Mesothelial cell of epicardium (in vitro differentiated cells): ENCODE measurements around the gene MEX3D. TPM values are rescaled to one million over a fixed set of nuclear protein-coding genes. Genes with fewer than 3 reads are reported as not detected.
A peak's percentile ranks its signal among the peaks of the same experiment; 100 is the strongest.

Source experiments
- DNase-seq, 2 experiments: peaks; one replicate each; pipeline ENCODE4 v3.0.0; 2021; ENCODE audit warnings: low spot score in 2 of 2; ENCODE audit not compliant: unreplicated experiment in 2 of 2
- H3K27ac Mint-ChIP-seq: 2 replicates; pipeline ENCODE4 v1.8.0; 2021; ENCODE audit warnings: mixed read lengths
- H3K27me3 Mint-ChIP-seq: 2 replicates; pipeline ENCODE4 v1.8.0; 2021; ENCODE audit warnings: low read depth, mixed read lengths
- H3K36me3 Mint-ChIP-seq: 2 replicates; pipeline ENCODE4 v1.8.0; 2021; ENCODE audit warnings: mixed read lengths
- H3K4me1 Mint-ChIP-seq: 2 replicates; pipeline ENCODE4 v1.8.0; 2021; ENCODE audit warnings: mixed read lengths
- H3K4me3 Mint-ChIP-seq: 2 replicates; pipeline ENCODE4 v1.8.0; 2021; ENCODE audit warnings: mild to moderate bottlenecking, moderate library complexity, mixed read lengths
- H3K9me3 Mint-ChIP-seq: 2 replicates; pipeline ENCODE4 v1.8.0; 2021; ENCODE audit warnings: mixed read lengths
- total RNA-seq: library from RNA; stranded (reverse); gene quantifications from 3 replicates; pipeline ENCODE4 v1.2.1, GENCODE V29; 2021
- TF ChIP-seq, protein P1 (sequence below): fragments of 200-600 bp; sonication (generic); IDR thresholded peaks from one replicate; pipeline ENCODE4 v1.5.0; 2021; ENCODE audit warnings: antibody characterized with exemption; ENCODE audit not compliant: unreplicated experiment

Gene MEX3D
- total RNA-seq, 1 donor from 2014 or later = 91.7 TPM

DNA sequence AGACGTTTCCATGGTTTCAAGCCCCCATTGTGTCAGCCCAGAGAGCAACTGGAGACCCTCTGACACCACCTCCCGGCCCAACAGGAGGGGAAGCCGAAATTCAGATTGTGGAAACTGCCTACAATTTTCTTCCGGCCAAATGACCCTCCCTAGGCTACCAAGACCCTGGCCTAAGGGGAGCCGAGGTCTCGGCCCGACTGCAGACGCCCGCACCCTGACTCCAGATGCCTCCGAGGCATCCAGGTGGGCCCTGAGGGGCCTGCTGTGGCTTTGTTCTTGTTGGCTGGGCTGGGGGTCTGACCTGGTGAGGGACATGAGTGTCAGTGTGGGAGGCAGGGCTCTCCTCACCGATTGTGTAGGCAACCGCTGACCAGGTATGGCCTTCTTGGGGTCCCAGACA lies 9.6 kb downstream of the MEX3D start:
- TF ChIP-seq, protein P1, sequence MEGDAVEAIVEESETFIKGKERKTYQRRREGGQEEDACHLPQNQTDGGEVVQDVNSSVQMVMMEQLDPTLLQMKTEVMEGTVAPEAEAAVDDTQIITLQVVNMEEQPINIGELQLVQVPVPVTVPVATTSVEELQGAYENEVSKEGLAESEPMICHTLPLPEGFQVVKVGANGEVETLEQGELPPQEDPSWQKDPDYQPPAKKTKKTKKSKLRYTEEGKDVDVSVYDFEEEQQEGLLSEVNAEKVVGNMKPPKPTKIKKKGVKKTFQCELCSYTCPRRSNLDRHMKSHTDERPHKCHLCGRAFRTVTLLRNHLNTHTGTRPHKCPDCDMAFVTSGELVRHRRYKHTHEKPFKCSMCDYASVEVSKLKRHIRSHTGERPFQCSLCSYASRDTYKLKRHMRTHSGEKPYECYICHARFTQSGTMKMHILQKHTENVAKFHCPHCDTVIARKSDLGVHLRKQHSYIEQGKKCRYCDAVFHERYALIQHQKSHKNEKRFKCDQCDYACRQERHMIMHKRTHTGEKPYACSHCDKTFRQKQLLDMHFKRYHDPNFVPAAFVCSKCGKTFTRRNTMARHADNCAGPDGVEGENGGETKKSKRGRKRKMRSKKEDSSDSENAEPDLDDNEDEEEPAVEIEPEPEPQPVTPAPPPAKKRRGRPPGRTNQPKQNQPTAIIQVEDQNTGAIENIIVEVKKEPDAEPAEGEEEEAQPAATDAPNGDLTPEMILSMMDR = no peak
- H3K36me3 Mint-ChIP-seq = peaks cover 13% of the 10 kb centered on the region
- no peaks in the 10 kb centered on the region for H3K9me3 Mint-ChIP-seq
- H3K4me1 Mint-ChIP-seq = no peaks in the 10 kb centered on the region
- H3K27me3 Mint-ChIP-seq = no peaks in the 10 kb centered on the region
- no peak overlapping the region for H3K4me3 Mint-ChIP-seq
- no peak for DNase-seq
- H3K27ac Mint-ChIP-seq = peak overlapping the region; percentile 48

DNA sequence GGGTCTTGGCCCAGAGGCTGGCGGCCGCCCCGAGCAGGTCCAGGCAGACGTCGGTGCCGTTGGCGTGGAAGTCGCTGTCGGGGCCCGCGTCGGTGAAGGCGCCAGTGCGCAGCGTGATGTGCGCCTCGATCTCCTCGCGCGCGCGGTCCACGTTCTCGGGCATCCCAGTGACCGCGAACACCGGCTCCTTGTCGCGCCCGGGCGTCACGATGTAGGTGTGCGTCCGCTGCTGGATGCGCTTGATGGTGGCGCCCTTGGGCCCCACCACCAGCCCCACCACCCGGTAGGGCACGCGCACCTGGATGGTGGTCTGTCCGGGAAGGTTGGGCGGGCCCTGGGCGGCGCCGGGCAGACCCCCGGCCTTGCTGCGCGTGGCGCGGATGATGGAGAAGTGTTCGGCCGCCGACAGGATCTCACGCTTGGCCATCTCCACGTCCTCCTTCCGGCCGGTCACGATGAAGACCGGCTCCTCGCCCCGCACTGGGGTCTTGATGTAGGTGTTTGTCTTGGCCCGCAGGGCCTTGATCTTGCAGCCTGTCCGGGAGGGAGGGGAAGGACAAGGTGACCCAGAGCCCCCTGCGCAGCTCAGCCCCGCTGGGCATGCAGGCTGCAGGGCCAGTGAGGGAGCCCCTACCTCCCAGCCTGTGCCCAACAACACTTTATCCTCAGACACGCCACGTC lies 11.6 kb downstream of the MEX3D start:
- no peaks in the 10 kb centered on the region for H3K27me3 Mint-ChIP-seq
- TF ChIP-seq, protein P1 = no peak
- no peak overlapping the region for H3K4me3 Mint-ChIP-seq
- no peak for DNase-seq
- H3K36me3 Mint-ChIP-seq = peaks cover 7% of the 10 kb centered on the region
- H3K4me1 Mint-ChIP-seq = no peaks in the 10 kb centered on the region
- no peak overlapping the region for H3K27ac Mint-ChIP-seq
- no peaks in the 10 kb centered on the region for H3K9me3 Mint-ChIP-seq

DNA sequence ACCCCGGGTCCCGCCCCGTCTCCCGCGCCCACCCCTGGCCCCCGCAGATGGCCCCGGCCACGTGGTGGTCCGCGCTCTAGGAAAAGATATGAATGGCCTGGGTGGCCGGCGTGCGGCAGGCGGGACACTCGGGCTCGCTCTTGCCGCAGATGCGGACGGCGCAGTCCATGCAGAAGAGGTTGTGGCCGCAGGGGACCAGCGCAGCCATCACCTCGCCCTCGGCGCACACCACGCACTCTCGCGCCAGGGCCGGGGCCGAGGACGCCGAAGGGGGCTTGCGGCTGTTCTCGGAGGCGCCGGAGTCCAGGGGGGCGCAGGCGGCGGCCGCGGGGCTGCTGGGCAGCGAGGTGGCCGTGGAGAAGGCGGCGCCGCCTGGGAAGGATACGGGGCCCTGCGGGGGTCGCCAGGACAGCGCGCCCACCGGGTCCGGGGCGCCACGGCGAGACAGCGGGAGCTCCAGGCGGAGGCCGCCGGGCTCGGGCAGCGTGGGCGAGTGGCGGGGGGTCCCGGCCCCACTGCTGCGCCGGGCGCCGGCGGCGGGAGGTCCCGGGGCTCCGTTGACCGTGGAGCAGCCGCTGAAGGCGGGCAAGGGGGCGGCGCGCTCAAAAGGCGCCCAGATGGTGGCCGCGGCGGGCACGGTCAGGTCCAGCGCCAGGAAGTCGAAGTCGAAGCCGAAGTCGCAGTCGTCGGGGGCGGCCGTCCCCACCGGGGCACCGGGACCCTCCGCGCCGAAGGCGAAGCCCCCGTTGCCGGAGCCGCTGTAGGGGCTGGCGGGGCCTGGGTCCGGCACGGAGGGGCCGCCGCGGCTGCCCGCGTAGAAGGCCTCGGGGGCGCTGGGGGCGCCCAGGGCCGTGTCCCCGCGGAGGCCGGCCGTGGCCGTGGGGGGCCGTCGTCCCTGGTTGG lies 12.4 kb downstream of the MEX3D start:
- no peak overlapping the region for H3K27ac Mint-ChIP-seq
- no peaks in the 10 kb centered on the region for H3K9me3 Mint-ChIP-seq
- H3K4me3 Mint-ChIP-seq = no peak overlapping the region
- TF ChIP-seq, protein P1 = no peak
- no peaks in the 10 kb centered on the region for H3K4me1 Mint-ChIP-seq
- no peak for DNase-seq
- no peaks in the 10 kb centered on the region for H3K27me3 Mint-ChIP-seq
- peaks cover 5% of the 10 kb centered on the region for H3K36me3 Mint-ChIP-seq

DNA sequence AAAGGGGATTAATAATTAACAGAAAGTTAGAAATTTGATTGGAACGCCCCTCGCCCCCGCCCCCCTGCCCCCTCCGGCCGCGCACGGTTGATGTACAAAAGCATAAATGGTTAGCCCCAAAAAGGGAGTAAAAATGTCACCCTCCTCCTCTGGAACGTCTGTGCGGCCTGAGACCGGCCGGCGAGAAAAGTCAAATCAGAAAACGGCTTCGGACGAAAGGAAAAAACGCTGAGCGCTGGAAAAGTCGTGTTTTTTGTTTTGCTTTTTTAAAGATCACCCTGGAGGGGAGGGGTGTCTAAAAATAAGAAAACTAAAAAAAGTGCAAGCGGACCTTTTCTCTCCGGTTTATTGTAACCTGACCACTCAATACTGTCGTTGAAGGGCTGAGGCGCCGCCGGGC lies 13.2 kb downstream of the MEX3D start:
- no peak overlapping the region for H3K27ac Mint-ChIP-seq
- H3K9me3 Mint-ChIP-seq = no peaks in the 10 kb centered on the region
- H3K36me3 Mint-ChIP-seq = peaks cover 5% of the 10 kb centered on the region
- TF ChIP-seq, protein P1 = no peak
- no peak overlapping the region for H3K4me3 Mint-ChIP-seq
- no peaks in the 10 kb centered on the region for H3K27me3 Mint-ChIP-seq
- DNase-seq = no peak
- no peaks in the 10 kb centered on the region for H3K4me1 Mint-ChIP-seq

DNA sequence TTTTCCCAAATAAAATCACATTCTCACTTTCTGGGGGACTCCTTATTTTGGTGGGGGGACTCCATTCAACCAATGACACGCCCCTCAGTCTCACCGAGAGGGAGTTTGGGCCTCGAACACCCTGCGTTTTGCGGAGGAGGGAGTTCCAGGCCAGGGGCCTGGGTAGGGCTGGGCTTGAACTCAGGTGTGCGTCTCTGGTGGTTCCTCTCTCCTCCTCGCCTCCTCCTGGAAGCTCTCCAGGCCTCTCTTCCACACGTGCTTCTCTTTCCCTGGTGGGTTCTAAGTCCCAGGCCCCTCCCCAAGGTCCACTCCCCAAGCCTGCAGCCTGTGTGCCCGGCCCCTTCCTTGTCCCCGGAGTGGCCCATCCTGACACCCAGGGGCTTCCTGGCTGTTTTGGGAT lies 14.7 kb downstream of the MEX3D start:
- no peaks in the 10 kb centered on the region for H3K4me1 Mint-ChIP-seq
- H3K27ac Mint-ChIP-seq = no peak overlapping the region
- no peaks in the 10 kb centered on the region for H3K9me3 Mint-ChIP-seq
- no peaks in the 10 kb centered on the region for H3K27me3 Mint-ChIP-seq
- H3K4me3 Mint-ChIP-seq = no peak overlapping the region
- no peak for DNase-seq
- H3K36me3 Mint-ChIP-seq = peaks cover 5% of the 10 kb centered on the region
- TF ChIP-seq, protein P1 = no peak
